GF-D8 (cell line): ENCODE measurements around the gene SIK3.

Experiments used
- DNase-seq: peaks from one replicate; lab custom pipeline; 2025; lab: John Stamatoyannopoulos, UW

The SIK3 gene

GRCh38 chr11:117110294-117110950 is 12.2 kb upstream of the SIK3 start:
- DNase-seq: no peak

DNA sequence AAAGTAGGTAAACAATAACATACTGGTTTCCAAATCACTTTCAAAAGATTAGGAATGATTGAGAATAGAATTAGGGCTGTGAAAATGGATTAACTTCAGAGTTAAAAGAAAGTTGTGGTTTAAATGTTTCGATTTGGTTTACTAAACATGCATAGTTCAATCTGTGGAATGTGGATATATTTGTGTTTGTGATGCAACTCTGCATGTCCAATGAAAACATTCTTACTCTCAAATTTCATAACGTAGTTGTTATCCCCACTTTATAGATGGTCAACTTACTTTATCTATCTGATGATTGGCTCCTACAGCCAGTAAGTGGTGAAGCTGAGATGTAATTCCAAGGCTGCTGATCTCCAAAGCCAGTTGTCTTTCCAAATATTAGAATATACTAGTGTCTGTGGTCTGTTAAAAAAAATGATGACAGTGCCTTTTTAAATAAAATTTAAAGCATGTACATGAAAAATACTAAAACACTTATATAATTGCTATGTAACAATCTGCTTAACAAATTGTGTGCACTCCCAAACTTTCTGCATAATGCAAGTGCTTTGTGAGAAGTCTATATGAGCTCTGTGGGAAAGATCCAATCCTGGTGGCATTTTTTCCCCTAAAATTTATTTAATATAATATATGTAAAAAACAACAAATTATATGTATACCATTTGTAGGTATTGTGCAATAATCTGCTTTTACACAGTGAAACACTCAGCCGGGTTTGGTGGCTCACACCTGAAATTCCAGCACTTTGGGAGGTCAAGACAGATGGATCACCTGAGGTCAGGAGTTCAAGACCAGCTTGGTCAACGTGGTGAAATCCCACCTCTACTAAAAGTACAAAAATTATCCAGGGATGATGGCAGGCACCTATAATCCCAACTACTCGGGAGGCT is 9.7 kb upstream of the SIK3 start:
- no peak for DNase-seq

DNA sequence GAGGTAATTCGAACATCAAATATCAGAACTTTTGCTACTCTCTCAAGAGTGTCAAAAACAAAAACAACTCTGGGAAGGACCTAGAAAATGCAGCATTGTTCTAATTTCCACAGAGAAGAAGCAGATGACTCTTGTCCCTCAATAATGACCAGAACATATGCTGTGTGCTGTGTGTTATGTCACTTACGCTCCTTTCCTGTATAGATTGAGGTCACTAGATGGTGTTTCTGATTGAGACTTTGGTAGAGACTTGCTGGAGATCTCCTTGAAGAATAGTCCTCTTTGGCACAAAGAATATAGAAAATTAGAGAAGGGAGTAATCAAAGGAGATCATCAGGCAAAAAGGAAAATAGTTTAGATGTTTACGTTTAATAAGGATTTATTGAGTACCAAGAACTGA is 2.3 kb upstream of the SIK3 start:
- DNase-seq: no peak

DNA sequence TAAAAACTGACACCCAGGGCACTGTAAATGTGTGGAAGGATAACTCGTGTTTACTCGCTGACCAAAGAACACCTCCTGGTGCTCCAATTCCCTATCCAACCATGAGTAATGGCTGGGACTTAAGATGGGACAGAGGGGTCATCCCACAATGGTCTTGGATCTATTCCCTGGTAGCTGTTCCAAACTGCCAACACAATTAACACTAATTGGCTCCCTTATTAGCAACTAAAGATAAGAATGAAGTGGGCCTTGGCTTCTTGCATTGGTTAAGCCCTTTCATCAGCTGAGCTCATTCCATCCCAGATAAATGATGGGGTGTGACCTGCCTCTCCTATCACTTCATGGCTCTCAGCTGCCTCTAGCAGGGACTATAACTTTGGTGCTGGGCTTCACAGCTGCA is 1.5 kb upstream of the SIK3 start:
- no peak for DNase-seq

- peak; percentile 52 for DNase-seq
Measured at GRCh38 chr11:117097389-117098268, 599 bp downstream of the SIK3 start.

GRCh38 chr11:117097014-117097388 is 1.2 kb downstream of the SIK3 start:
- DNase-seq: peak; percentile 74

DNA sequence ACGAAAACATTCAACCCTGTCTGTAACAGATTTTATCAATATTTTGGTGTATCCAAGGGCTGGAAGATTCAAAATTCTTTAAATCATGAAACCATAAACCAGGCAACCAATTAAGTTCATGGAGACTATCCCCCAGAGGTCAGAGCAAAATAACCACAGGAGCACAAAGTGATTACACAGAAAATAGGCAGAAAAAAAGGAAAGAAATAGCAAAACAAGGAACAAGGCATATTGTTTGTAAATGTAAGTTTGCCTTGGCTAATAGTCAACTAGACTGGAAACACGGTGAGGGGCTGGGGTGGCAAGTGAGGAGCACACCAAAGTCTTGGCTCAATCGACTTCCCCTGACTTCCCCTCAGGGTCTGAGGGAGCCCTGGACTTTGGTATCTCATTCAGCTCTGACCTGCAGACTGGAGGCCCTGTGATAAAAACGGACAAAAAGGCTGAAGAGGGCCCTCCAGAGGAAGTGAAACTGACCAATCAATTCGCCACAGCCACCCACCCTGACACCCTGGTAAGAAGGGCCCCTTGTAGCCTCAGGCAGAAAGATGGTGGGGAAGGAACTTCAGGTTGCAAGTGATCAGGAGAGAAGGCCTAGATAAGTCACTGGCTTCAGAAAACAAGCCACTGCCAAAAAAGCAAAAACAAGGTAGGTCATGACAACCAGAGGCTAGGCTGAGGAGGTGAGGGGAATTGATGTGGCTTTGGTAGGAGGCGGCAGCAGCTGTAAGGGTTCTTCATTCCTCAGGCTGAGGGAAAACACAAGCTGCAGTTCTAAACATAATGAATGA is 1.8 kb downstream of the SIK3 start:
- peak; percentile 74 for DNase-seq

- DNase-seq: peak; percentile 77
Measured at GRCh38 chr11:117095284-117096161, 2.7 kb downstream of the SIK3 start.

DNA sequence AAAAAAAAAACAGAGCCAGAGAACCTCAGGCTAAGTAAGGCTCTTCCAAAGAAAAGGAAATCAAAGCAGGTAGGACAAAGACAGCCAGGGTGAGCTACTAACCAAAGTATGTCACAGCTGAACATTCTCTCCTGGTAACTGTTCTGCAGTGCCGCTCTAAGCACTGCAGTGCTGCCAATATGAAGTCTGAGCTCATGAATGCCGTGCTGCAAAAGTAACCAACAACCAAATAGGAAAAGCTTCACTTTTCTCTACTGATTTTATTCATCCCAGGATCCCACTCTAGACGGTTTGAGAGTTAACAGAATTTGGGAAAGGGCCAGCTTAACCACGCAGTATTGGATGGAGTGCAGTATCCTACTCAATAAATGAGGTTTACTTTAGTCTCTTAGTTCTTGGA is 3.5 kb downstream of the SIK3 start:
- no peak for DNase-seq

GRCh38 chr11:117092951-117093590 is 5.2 kb downstream of the SIK3 start:
- no peak for DNase-seq

DNA sequence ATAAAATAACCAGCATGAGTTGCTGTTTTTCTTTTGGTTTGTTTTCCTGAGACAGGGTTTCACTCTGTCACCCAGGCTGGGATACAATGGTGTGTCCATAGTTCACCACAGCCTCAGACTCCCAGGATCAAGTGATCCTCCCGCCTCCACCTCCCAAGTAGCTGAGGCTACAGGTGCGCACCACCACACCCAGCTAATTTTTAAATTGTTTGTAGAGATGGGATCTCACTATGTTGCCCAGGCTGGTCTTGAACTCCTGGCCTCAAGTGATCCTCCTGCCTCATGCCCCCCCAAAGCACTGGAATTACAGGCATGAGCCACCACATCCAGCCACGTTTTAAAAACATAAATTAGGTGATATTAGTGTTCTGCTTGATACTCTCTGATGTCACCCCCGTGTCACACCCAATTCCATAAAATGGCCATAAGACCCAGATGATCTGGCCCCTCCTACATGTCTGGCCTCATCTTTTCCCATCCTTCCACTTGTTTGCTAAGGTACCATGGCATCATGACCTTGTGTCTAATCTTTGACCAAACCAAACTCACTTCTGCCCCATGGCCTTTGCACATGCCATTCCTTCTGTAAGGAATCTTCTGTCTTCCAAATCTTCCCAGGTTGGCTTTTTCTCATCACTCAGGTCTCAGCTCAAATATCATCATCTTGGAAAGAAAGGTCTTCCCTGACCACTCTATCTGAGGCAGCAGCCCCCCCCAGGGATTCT is 6.3 kb downstream of the SIK3 start:
- no peak for DNase-seq

- no peak for DNase-seq
Measured at GRCh38 chr11:117090111-117090706, 8.0 kb downstream of the SIK3 start.

DNA sequence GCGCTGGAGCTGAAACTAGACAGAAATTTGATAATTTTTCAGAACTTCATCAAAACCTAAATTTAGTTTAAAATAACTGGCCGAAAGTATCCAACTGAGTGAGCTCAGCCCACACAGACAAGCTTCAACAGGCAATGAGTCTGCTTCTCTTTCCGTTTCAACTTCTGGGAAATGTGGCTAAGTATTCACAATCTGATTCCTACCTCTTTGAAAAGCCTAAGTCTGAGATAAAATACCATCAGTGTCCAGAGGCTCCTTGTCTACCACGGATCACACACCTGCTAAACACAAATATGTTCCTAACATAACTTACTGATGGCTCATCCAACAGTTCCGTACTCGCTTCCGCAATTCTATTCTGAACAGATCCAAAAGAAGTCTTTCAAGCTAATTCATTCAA is 8.5 kb downstream of the SIK3 start:
- no peak for DNase-seq

- DNase-seq: peak; percentile 69
Measured at GRCh38 chr11:117087446-117087845, 10.8 kb downstream of the SIK3 start.

DNA sequence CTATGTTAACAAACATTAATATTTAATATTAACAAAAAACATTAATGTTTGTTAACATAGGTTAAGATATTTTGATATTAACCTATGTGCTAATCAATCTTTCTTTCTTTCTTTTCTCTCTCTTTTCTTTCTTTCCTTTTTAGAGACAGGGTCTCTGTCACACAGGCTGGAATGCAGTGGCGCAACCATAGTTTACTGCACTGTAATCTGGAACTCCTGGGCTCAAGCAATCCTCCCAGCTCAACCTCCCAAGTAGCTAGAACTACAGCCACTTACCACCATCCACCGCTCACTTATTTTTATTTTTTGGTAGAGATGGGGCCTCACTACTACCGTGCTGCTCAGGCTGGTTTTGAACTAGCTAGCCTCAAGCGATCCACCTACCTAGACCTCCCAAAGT is 13.2 kb downstream of the SIK3 start:
- no peak for DNase-seq

- no peak for DNase-seq
Measured at GRCh38 chr11:117083011-117083935, 15.0 kb downstream of the SIK3 start.

DNA sequence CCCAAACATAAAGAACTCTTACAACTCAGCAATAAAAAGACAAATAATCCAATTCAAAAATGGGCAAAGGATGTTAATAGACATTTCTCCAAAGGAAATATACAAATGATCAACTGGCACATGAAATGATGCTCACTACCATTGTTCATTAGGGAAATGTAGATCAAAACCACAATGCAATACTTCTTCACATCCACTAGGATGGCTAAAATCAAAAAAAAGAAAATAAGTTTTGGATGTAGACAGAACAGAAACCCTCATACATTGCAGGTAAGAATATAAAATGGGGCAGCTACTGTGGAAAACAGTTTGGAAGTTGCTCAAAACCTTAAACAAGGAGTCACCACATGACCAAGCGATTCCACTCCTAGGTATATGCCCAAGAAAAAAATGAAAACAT is 16.3 kb downstream of the SIK3 start:
- DNase-seq: no peak

DNA sequence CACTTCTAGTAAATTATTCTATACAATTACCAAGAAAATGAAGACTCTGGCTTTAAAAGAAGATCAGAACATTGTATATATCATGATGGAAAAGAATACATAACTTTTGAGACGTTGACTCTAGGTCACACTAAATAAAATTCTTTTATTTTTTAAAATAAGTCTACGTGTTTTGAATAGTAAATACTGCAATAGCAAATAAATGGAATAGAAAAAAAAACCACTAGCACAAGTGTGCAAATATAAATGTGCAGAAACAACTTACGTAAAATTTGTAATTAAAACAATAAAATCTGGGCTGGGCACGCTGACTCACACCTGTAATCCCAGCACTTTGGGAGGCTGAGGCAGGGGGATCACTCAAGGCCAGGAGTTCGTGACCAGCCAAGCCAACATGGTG is 17.9 kb downstream of the SIK3 start:
- no peak for DNase-seq
